Measurements from ENCODE around the gene RPLP1. TPM values are rescaled to one million over a fixed set of nuclear protein-coding genes. Genes with fewer than 3 reads are reported as not detected.

RPLP1 gene
- total RNA-seq, 4 donors from 2014 or later: 849 to 1,174 (median 925) TPM

- H3K27ac ChIP-seq: no peak overlapping the region
Observed at GRCh38 chr15:69489073-69489571, 36.5 kb downstream of the RPLP1 start.

DNA sequence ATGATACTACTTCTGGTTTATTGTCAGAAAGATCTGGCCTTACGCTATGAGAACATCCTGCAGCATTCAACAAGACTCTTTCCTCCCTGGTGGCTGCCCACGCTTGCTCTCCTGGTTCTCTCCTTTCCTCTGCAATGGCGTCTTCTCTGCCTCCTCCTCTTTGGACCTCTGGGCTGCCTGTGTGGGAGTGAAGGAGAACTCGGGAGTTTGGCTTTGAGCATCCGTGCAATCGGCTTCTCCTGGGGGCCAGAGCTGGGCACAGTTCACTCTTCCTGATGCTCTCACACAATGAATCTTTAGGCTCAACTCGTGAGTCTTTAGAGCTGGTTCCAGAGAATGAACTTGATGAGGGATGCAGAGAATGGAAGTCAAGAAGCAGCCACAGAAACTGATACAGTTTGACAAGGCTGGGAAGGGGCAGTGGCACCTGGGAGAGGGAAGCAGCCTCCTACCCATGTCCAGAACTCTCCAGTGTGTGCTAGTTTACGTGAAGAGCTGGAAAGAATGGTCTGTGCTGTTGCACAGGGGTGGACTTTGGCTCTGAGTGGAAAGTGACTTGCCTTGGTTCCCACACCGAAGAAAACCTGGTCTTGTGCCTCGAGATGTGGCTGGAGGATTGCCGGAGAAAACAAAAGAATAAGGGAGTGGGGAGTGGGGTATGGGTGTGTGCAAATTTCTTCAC lies 37.9 kb downstream of the RPLP1 start:
- H3K4me3 ChIP-seq: no peak overlapping the region
- in situ Hi-C loops (cut with MboI; ENCODE audit: low sequenced_read_pairs in 4 of 4): no loop called here
- peak in 1 of 2 donors; percentile 29 for ATAC-seq
- no peaks in the 10 kb centered on the region for H3K36me3 ChIP-seq
- DNase-seq: no peak
- H3K4me1 ChIP-seq: peaks cover 4 to 7% of the 10 kb centered on the region in 2 donors
- TF ChIP-seq CTCF (IDR thresholded peaks at IDR 0.05 in 4 of 5, conservative IDR thresholded peaks at IDR 0.05 in 1 of 5) (no peak), POLR2A (IDR thresholded peaks at IDR 0.05) (no peak)
- H3K27me3 ChIP-seq: no peaks in the 10 kb centered on the region
- intact Hi-C loops (cut with DNase I; ENCODE audit: low total_unique reads): no loop called here
- H3K9me3 ChIP-seq: no peaks in the 10 kb centered on the region
- peak overlapping the region; percentile 30 to 59 (median 56) for H3K27ac ChIP-seq

More at GRCh38 chr15:69489073-69489571, 36.5 kb downstream of the RPLP1 start:
- DNase-seq: no peak
- Histone ChIP-seq H3K4me3 (no peak overlapping the region), H3K27me3 (no peaks in the 10 kb centered on the region), H3K4me1 (peaks cover 9 to 13% of the 10 kb centered on the region in 2 donors), H3K9me3 (no peaks in the 10 kb centered on the region), H3K36me3 (no peaks in the 10 kb centered on the region)
- TF ChIP-seq CTCF (IDR thresholded peaks at IDR 0.05 in 4 of 5, conservative IDR thresholded peaks at IDR 0.05 in 1 of 5) (no peak), POLR2A (IDR thresholded peaks at IDR 0.05) (no peak)
- intact Hi-C loops (cut with DNase I; ENCODE audit: low total_unique reads): no loop called here
- ATAC-seq: no peak
- in situ Hi-C loops (cut with MboI; ENCODE audit: low sequenced_read_pairs in 4 of 4): no loop called here

- intact Hi-C loops (cut with DNase I; ENCODE audit: low total_unique reads) (no loop called here), in situ Hi-C loops (cut with MboI; ENCODE audit: low sequenced_read_pairs in 4 of 4) (no loop called here)
- Histone ChIP-seq H3K36me3 (no peaks in the 10 kb centered on the region), H3K4me3 (no peak overlapping the region), H3K27ac (peak overlapping the region; percentile 30 to 59 (median 56)), H3K9me3 (no peaks in the 10 kb centered on the region), H3K4me1 (peaks cover 4 to 7% of the 10 kb centered on the region in 2 donors), H3K27me3 (no peaks in the 10 kb centered on the region)
- ATAC-seq: peak; percentile 96 to 97
- peak; percentile 68 to 85 for DNase-seq
- TF ChIP-seq POLR2A (IDR thresholded peaks at IDR 0.05): no peak
- no peak for TF ChIP-seq CTCF (IDR thresholded peaks at IDR 0.05 in 4 of 5, conservative IDR thresholded peaks at IDR 0.05 in 1 of 5)
Observed at GRCh38 chr15:69491038-69491505, 38.5 kb downstream of the RPLP1 start.

- intact Hi-C loops (cut with DNase I; ENCODE audit: low total_unique reads): no loop called here
- in situ Hi-C loops (cut with MboI; ENCODE audit: low sequenced_read_pairs in 4 of 4): no loop called here
- Histone ChIP-seq H3K27ac (no peak overlapping the region), H3K4me3 (no peak overlapping the region), H3K27me3 (no peaks in the 10 kb centered on the region), H3K9me3 (no peaks in the 10 kb centered on the region), H3K4me1 (peaks cover 4 to 7% of the 10 kb centered on the region in 2 donors), H3K36me3 (no peaks in the 10 kb centered on the region)
- ATAC-seq (no peak), DNase-seq (no peak)
- TF ChIP-seq CTCF (IDR thresholded peaks at IDR 0.05 in 4 of 5, conservative IDR thresholded peaks at IDR 0.05 in 1 of 5) (no peak), POLR2A (IDR thresholded peaks at IDR 0.05) (no peak)
Observed at GRCh38 chr15:69493406-69493805, 40.8 kb downstream of the RPLP1 start.
